K562 (cell line): Measurements from ENCODE around the gene DAP. TPM values are rescaled to one million over a fixed set of nuclear protein-coding genes. Genes with fewer than 3 reads are reported as not detected.
A peak's percentile ranks its signal among the peaks of the same experiment; 100 is the strongest.

Experiments
- CBFA2T3 ChIP-seq: fragments of 450-650 bp; IDR thresholded peaks from 2 replicates; pipeline ENCODE4 v1.6.1; 2017
- CLOCK ChIP-seq: fragments of 250-450 bp; sonication (Bioruptor Pico); IDR thresholded peaks from 2 replicates; pipeline ENCODE4 v1.4.0; 2020; ENCODE audit warnings: mild to moderate bottlenecking, moderate library complexity, borderline replicate concordance
- ETS1 ChIP-seq: conservative IDR thresholded peaks from 2 replicates; pipeline ENCODE4 v1.6.1; 2011; ENCODE audit warnings: low read depth, mild to moderate bottlenecking, low read length; ENCODE audit not compliant: control insufficient read depth
- HSF4 ChIP-seq: fragments of 250-450 bp; sonication (Bioruptor Pico); IDR thresholded peaks from 2 replicates; pipeline ENCODE4 v2.1.2; 2022; ENCODE audit warnings: mild to moderate bottlenecking, moderate library complexity, borderline replicate concordance
- JUND ChIP-seq, 2 experiments: IDR thresholded peaks; 2 replicates in 1 of 2; 3 replicates in 1 of 2; pipeline ENCODE4 v1.6.1; 2011; ENCODE audit warnings: borderline replicate concordance in 2 of 2, low read depth in 2 of 2, low read length in 2 of 2, improper control_type of control experiment in 1 of 2, missing biosample characterization in 1 of 2, missing genetic modification characterization in 1 of 2, missing genetic modification reagents in 1 of 2
- KDM5B ChIP-seq: fragments of 200-600 bp; sonication (generic); IDR thresholded peaks from 2 replicates; pipeline ENCODE4 v1.6.1; 2012; ENCODE audit warnings: low read depth, mild to moderate bottlenecking, moderate library complexity, low read length, control low read depth, inconsistent platforms; ENCODE audit not compliant: insufficient replicate concordance
- MCM5 ChIP-seq: fragments of 450-650 bp; IDR thresholded peaks from 2 replicates; pipeline ENCODE4 v1.6.1; 2016; ENCODE audit warnings: low read depth
- MTA3 ChIP-seq: fragments of 450-650 bp; formaldehyde crosslinking; IDR thresholded peaks from 2 replicates; pipeline ENCODE4 v1.6.1; 2017; ENCODE audit warnings: mild to moderate bottlenecking, borderline replicate concordance
- MXI1 ChIP-seq: IDR thresholded peaks from 2 replicates; pipeline ENCODE4 v1.6.1; 2011; ENCODE audit warnings: low read depth, mild to moderate bottlenecking, improper control_type of control experiment, low read length
- TRIM24 ChIP-seq, 2 experiments: fragments of 450-650 bp; IDR thresholded peaks; 2 replicates each; pipeline ENCODE4 v1.6.1; 2016
- ZNF316 ChIP-seq: fragments of 450-650 bp; IDR thresholded peaks from 2 replicates; pipeline ENCODE4 v1.6.1; 2016
- ZNF407 ChIP-seq: fragments of 450-650 bp; IDR thresholded peaks from 2 replicates; pipeline ENCODE4 v1.6.1; 2016; ENCODE audit warnings: low read depth
- ZNF740 ChIP-seq, 3 experiments: fragments of 200-800 bp in 1 of 3; sonication (Bioruptor generic) in 1 of 3; sonication (generic) in 1 of 3; formaldehyde crosslinking in 1 of 3; IDR thresholded peaks; 2 replicates each; pipeline versions ENCODE4 v1.6.1 to v1.8.0; 2016 to 2022; ENCODE audit warnings: mild to moderate bottlenecking in 2 of 3, missing compliant biosample characterization in 2 of 3, missing genetic modification characterization in 2 of 3, missing genetic modification reagents in 1 of 3
- polyA plus RNA-seq, 8 experiments: library from polyadenylated mRNA; depleted of rRNA in 4 of 8; stranded (reverse) in 5 of 8; unstranded in 3 of 8; fragments of >200 nt; fragmentation: Nextera tagmentation in 2 of 8; fragmentation: Illumina TruSeq in 1 of 8; extraction: Ambion mirVana in 2 of 8; extraction: Trizol in 1 of 8; gene quantifications; 2 replicates each; pipeline versions ENCODE4 v1.2.1 to v1.2.3, GENCODE V29; 2011 to 2014; ENCODE audit warnings: inconsistent platforms in 1 of 8, missing spikeins in 1 of 8
- total RNA-seq, 7 experiments: library from RNA; depleted of rRNA in 6 of 7; stranded (reverse); fragments of >200 nt in 6 of 7; fragmentation: Illumina TruSeq in 2 of 7; extraction: Trizol in 2 of 7; gene quantifications; 2 replicates each; pipeline versions ENCODE4 v1.2.1 to v1.2.3, GENCODE V29; 2011 to 2021; ENCODE audit warnings: low replicate concordance in 1 of 7

The DAP gene
- total and polyA plus RNA-seq, 9 of the 15 experiments (the other 6 are each of a cell fraction or from before 2014, with no cell fraction given): 14.1 to 151 (median 34.5) TPM

GRCh38 chr5:10726179-10726912 lies 34.7 kb downstream of the DAP start (continued):
- TF ChIP-seq KDM5B (no peak), MTA3 (no peak), ETS1 (no peak), ZNF740 (CRISPR knock-in tag; IDR thresholded peaks at IDR 0.05) (no peak), ZNF740 (tag; IDR thresholded peaks at IDR 0.05) (no peak), CBFA2T3 (peak; percentile 61), ZNF316 (no peak), MCM5 (no peak), TRIM24 (IDR thresholded peaks at IDR 0.05) (peak in 1 of 2 experiments; percentile 36; a peak in 1 of 4 replicates), ZNF407 (no peak), HSF4 (CRISPR knock-in tag) (no peak), MXI1 (no peak), JUND (IDR thresholded peaks at IDR 0.05; ENCODE audit: borderline replicate concordance, low read depth, low read length) (0 out of 2 replicates have a peak, but pooled peaks have one; percentile 15), JUND (tag; IDR thresholded peaks at IDR 0.05; ENCODE audit: borderline replicate concordance, low read depth, low read length) (no peak), CLOCK (no peak)
